SH-SY5Y (cell line): ENCODE measurements around the gene VTN.

Source experiments
- GATA2 ChIP-seq: IDR thresholded peaks from 2 replicates; pipeline ENCODE4 v1.6.1; 2011; ENCODE audit warnings: mild to moderate bottlenecking, low read depth, low read length
- GATA3 ChIP-seq: IDR thresholded peaks from 2 replicates; pipeline ENCODE4 v1.6.1; 2011; ENCODE audit warnings: low read depth, mild to moderate bottlenecking, low read length, moderate library complexity

DNA sequence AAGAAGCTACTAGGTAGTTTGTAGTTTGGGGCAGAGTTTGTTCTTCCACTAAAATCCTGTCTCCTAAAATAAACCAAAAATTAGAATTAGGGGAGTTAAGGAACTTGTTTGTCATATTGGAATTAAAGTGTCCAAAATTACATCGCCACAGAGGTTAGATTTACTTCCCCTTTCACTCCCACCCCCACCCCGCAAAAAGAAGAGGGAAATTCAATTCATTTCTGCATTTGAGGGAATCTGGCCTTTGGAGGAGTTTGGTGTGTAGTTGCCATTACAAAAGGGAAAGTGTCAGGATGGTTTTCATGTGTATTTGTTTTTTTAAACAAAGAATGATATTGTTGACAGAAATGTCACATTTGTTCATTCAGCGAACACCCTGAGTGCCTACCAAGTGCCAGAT, 45.3 kb downstream of the VTN start:
- TF ChIP-seq GATA3 = no peak
- TF ChIP-seq GATA2 = no peak
